ENCODE results near the gene PACSIN2. TPM values are rescaled to one million over a fixed set of nuclear protein-coding genes. Genes with fewer than 3 reads are reported as not detected.

Gene PACSIN2
- total RNA-seq, 1 experiment from 2014 or later = 70.5 TPM

GRCh38 chr22:42830161-42830560, 184.8 kb downstream of the PACSIN2 start (continued):
- no peak for TF ChIP-seq FOXP4 (CRISPR knock-in tag; IDR thresholded peaks at IDR 0.05)
- TF ChIP-seq NR1H2 (CRISPR knock-in tag; IDR thresholded peaks at IDR 0.05) = no peak

- Mint-ChIP-seq H3K27me3 (ENCODE audit: low read depth) (no peaks in the 10 kb centered on the region), H3K36me3 (no peaks in the 10 kb centered on the region), H3K27ac (no peak overlapping the region; the same call in 1 of the 2 replicates), H3K4me3 (no peak overlapping the region), H3K4me1 (no peaks in the 10 kb centered on the region), H3K9me3 (no peaks in the 10 kb centered on the region)
- ChIA-PET POLR2A (no interaction called here), CTCF (interaction anchor here (0.7 to 1.6 kb wide), 2 partner anchors 9 to 205 kb away, joined by 3 to 4 read pairs; no protein-coding TSS in a partner anchor)
- ATAC-seq = no peak
- no peak for DNase-seq (ENCODE audit: low spot score)
- TF ChIP-seq CREB1 (CRISPR knock-in tag; IDR thresholded peaks at IDR 0.05) (no peak), ZMAT4 (CRISPR knock-in tag; IDR thresholded peaks at IDR 0.05) (no peak), AR (CRISPR knock-in tag; IDR thresholded peaks at IDR 0.05) (no peak), ELF4 (CRISPR knock-in tag; IDR thresholded peaks at IDR 0.05; ENCODE audit: low read depth) (no peak), TCF7 (CRISPR knock-in tag; IDR thresholded peaks at IDR 0.05; ENCODE audit: low read depth) (no peak), ESRRA (CRISPR knock-in tag; IDR thresholded peaks at IDR 0.05; ENCODE audit: borderline replicate concordance) (no peak), CDX4 (CRISPR knock-in tag; IDR thresholded peaks at IDR 0.05; ENCODE audit: borderline replicate concordance) (no peak)
These were observed 185.6 kb downstream of the PACSIN2 start for GRCh38 chr22:42829302-42829701.

- no peak for ATAC-seq
- POLR2A ChIA-PET = no interaction called here
- Mint-ChIP-seq H3K9me3 (peaks cover 9% of the 10 kb centered on the region), H3K4me1 (no peaks in the 10 kb centered on the region), H3K27me3 (ENCODE audit: low read depth) (no peaks in the 10 kb centered on the region), H3K36me3 (peaks cover 11% of the 10 kb centered on the region), H3K4me3 (no peak overlapping the region), H3K27ac (no peak overlapping the region)
- no peak for DNase-seq (ENCODE audit: low spot score)
- TF ChIP-seq ZNF532 (CRISPR knock-in tag; IDR thresholded peaks at IDR 0.05; ENCODE audit: borderline replicate concordance) (no peak), ZNF416 (CRISPR knock-in tag; IDR thresholded peaks at IDR 0.05) (no peak), ZNF317 (CRISPR knock-in tag; IDR thresholded peaks at IDR 0.05; ENCODE audit: borderline replicate concordance, low read depth) (no peak), ZNF138 (CRISPR knock-in tag; conservative IDR thresholded peaks at IDR 0.05) (no peak), MAX (CRISPR knock-in tag; IDR thresholded peaks at IDR 0.05) (no peak), CREB1 (CRISPR knock-in tag; IDR thresholded peaks at IDR 0.05) (no peak), FOXJ3 (CRISPR knock-in tag; IDR thresholded peaks at IDR 0.05; ENCODE audit: borderline replicate concordance) (no peak), ZSCAN18 (CRISPR knock-in tag; IDR thresholded peaks at IDR 0.05) (no peak)
- CTCF ChIA-PET = no interaction called here
These were observed 189.2 kb downstream of the PACSIN2 start for GRCh38 chr22:42825796-42826195.
